Endothelial cell of umbilical vein (primary cell): Measurements from ENCODE around the gene SFSWAP. TPM values are rescaled to one million over a fixed set of nuclear protein-coding genes. Genes with fewer than 3 reads are reported as not detected.

Experiments used
- BruUV-seq: library from RNA; stranded (reverse); fragments of 400-500 nt; replicated peaks from 2 replicates; lab custom pipeline; 2021; lab: Mats Ljungman, UMichigan
- CTCF ChIA-PET: fragments of 300-600, 350-600 bp; sonication (Branson Sonifier 250); formaldehyde crosslinking; loops from one replicate; lab custom pipeline; 2021; ENCODE audit warnings: antibody characterized with exemption, inconsistent platforms; lab: Charles Lee
- POLR2A ChIA-PET: fragments of 300-600, 350-600 bp; sonication (Branson Sonifier 250); formaldehyde crosslinking; loops from one replicate; lab custom pipeline; 2021; ENCODE audit warnings: antibody characterized with exemption, inconsistent platforms; lab: Charles Lee
- DNase-seq: peaks from one replicate; pipeline ENCODE4 v3.0.0-alpha.2; 2011; ENCODE audit warnings: low read depth, low spot score
- FAIRE-seq: peaks from 2 replicates; lab custom pipeline; 2011; peaks lifted over from hg19 to GRCh38; lab: Jason Lieb, UNC
- H2AFZ ChIP-seq: 2 replicates; pipeline ENCODE4 v1.6.0; 2012; ENCODE audit warnings: low read depth, low read length, control low read depth, inconsistent platforms
- H3K27ac ChIP-seq: 2 replicates; pipeline ENCODE4 v1.5.1; 2011; ENCODE audit warnings: low read depth, mild to moderate bottlenecking, control low read depth, low read length, moderate library complexity; ENCODE audit not compliant: insufficient read depth
- H3K27me3 ChIP-seq, 2 experiments: 2 replicates each; pipeline versions ENCODE4 v1.6.0 to v1.6.1; 2011; ENCODE audit warnings: low read length in 2 of 2, mixed read lengths in 1 of 2; ENCODE audit not compliant: control insufficient read depth in 2 of 2, insufficient read depth in 2 of 2
- H3K36me3 ChIP-seq, 2 experiments: 2 replicates in 1 of 2; 3 replicates in 1 of 2; pipeline ENCODE4 v1.5.1; 2011; ENCODE audit warnings: low read length in 2 of 2, mild to moderate bottlenecking in 1 of 2, moderate library complexity in 1 of 2; ENCODE audit not compliant: control insufficient read depth in 2 of 2, insufficient read depth in 2 of 2; ENCODE audit errors: extremely low read depth in 1 of 2
- H3K4me1 ChIP-seq: 3 replicates; pipeline ENCODE4 v1.5.1; 2011; ENCODE audit warnings: mild to moderate bottlenecking, low read length; ENCODE audit not compliant: control insufficient read depth, insufficient read depth; ENCODE audit errors: extremely low read depth
- H3K4me2 ChIP-seq: 2 replicates; pipeline ENCODE4 v1.6.1; 2011; ENCODE audit warnings: low read length, control low read depth, mixed read lengths; ENCODE audit not compliant: insufficient read depth
- H3K4me3 ChIP-seq, 3 experiments: fragments of 200-600 bp in 1 of 3; sonication (generic), shearing (Covaris generic) in 1 of 3; replicated peaks in 1 of 3; 2 replicates each; pipeline ENCODE4 v1.5.1; 2011 to 2016; ENCODE audit warnings: control low read depth in 3 of 3, low read length in 3 of 3, mild to moderate bottlenecking in 2 of 3, inconsistent platforms in 1 of 3, low read depth in 1 of 3, moderate library complexity in 1 of 3; ENCODE audit not compliant: insufficient read depth in 1 of 3
- H3K79me2 ChIP-seq: 2 replicates; pipeline ENCODE4 v1.6.0; 2012; ENCODE audit warnings: low read length, inconsistent platforms; ENCODE audit not compliant: control insufficient read depth, insufficient read depth
- H3K9ac ChIP-seq: replicated peaks from 2 replicates; pipeline ENCODE3; 2011; ENCODE audit warnings: low read length, control low read depth; ENCODE audit not compliant: insufficient read depth; ENCODE audit errors: extremely low read depth
- H3K9me1 ChIP-seq: replicated peaks from 3 replicates; pipeline ENCODE4 v1.6.0; 2011; ENCODE audit warnings: mild to moderate bottlenecking, low read length; ENCODE audit not compliant: control insufficient read depth, insufficient read depth; ENCODE audit errors: extremely low read depth
- H3K9me3 ChIP-seq: replicated peaks from 2 replicates; pipeline ENCODE4 v1.5.1; 2012; ENCODE audit warnings: low read length, inconsistent platforms; ENCODE audit not compliant: control insufficient read depth, insufficient read depth
- H4K20me1 ChIP-seq: replicated peaks from 2 replicates; pipeline ENCODE3; 2011; ENCODE audit warnings: mild to moderate bottlenecking, low read length; ENCODE audit not compliant: control insufficient read depth, insufficient read depth; ENCODE audit errors: extremely low read depth
- CTCF ChIP-seq, 2 donors: IDR thresholded peaks; 1 replicate in 1 of 2; 2 replicates in 1 of 2; pipeline ENCODE4 v1.5.1; 2011; ENCODE audit warnings: low read length in 2 of 2, mild to moderate bottlenecking in 2 of 2, moderate library complexity in 2 of 2, control low read depth in 1 of 2, inconsistent platforms in 1 of 2, low read depth in 1 of 2; ENCODE audit not compliant: insufficient read depth in 1 of 2; ENCODE audit errors: extremely low read depth in 1 of 2
- EZH2 ChIP-seq: IDR thresholded peaks from 2 replicates; pipeline ENCODE4 v1.6.1; 2012; ENCODE audit warnings: borderline replicate concordance, low read depth, mild to moderate bottlenecking, moderate library complexity, low read length, inconsistent platforms; ENCODE audit not compliant: severe bottlenecking
- FOS ChIP-seq: IDR thresholded peaks from 2 replicates; pipeline ENCODE4 v1.6.1; 2011; ENCODE audit warnings: mild to moderate bottlenecking, low read length, moderate library complexity, borderline replicate concordance; ENCODE audit not compliant: insufficient read depth
- GATA2 ChIP-seq: IDR thresholded peaks from 2 replicates; pipeline ENCODE4 v1.7.0; 2011; ENCODE audit warnings: low read depth, mild to moderate bottlenecking, moderate library complexity, mixed read lengths, low read length; ENCODE audit not compliant: insufficient read length, insufficient read depth
- JUN ChIP-seq: IDR thresholded peaks from 2 replicates; pipeline ENCODE4 v1.6.1; 2011; ENCODE audit warnings: borderline replicate concordance, low read depth; ENCODE audit not compliant: insufficient read length, insufficient read depth
- MYC ChIP-seq: IDR thresholded peaks from one replicate; pipeline ENCODE4 v1.6.1; 2011; ENCODE audit warnings: mild to moderate bottlenecking, low read depth, low read length
- POLR2A ChIP-seq: IDR thresholded peaks from 2 replicates; pipeline ENCODE4 v1.6.1; 2012; ENCODE audit warnings: low read depth, mild to moderate bottlenecking, control low read depth, low read length
- POLR2AphosphoS5 ChIP-seq: IDR thresholded peaks from 2 replicates; pipeline ENCODE4 v1.6.1; 2012; ENCODE audit warnings: low read depth, mild to moderate bottlenecking, control low read depth, low read length, moderate library complexity; ENCODE audit not compliant: insufficient read depth
- dilution Hi-C: fragments of 300-500 bp; cut with MboI; formaldehyde crosslinking; loops from one replicate; pipeline ENCODE4 v1.15.0; 2019; ENCODE audit warnings: low sequenced_read_pairs; ENCODE audit not compliant: extremely low pct_ligation_motif_present
- intact Hi-C: fragments of 100-400 bp; cut with micrococcal nuclease; formaldehyde crosslinking; loops from one replicate; pipeline ENCODE4 v1.10.0; 2022
- polyA plus RNA-seq, 4 experiments: library from polyadenylated mRNA; depleted of rRNA in 3 of 4; stranded (reverse) in 3 of 4; unstranded in 1 of 4; fragments of >200 nt; gene quantifications; 2 replicates each; pipeline versions ENCODE4 v1.2.1 to v1.2.3, GENCODE V29; 2011 to 2012; ENCODE audit warnings: missing spikeins in 1 of 4
- total RNA-seq: library from RNA; stranded (reverse); gene quantifications from 2 replicates; pipeline ENCODE4 v1.2.3, GENCODE V29; 2021
- TF ChIP-seq, protein P1 (sequence below): IDR thresholded peaks from 2 replicates; pipeline ENCODE4 v1.6.1; 2011; ENCODE audit not compliant: insufficient read depth, insufficient read length

The SFSWAP gene
- total and polyA plus RNA-seq, 2 donors (not counting 3 experiments of a cell fraction or from before 2014, with no cell fraction given), result 38.1 to 53.3 TPM

DNA sequence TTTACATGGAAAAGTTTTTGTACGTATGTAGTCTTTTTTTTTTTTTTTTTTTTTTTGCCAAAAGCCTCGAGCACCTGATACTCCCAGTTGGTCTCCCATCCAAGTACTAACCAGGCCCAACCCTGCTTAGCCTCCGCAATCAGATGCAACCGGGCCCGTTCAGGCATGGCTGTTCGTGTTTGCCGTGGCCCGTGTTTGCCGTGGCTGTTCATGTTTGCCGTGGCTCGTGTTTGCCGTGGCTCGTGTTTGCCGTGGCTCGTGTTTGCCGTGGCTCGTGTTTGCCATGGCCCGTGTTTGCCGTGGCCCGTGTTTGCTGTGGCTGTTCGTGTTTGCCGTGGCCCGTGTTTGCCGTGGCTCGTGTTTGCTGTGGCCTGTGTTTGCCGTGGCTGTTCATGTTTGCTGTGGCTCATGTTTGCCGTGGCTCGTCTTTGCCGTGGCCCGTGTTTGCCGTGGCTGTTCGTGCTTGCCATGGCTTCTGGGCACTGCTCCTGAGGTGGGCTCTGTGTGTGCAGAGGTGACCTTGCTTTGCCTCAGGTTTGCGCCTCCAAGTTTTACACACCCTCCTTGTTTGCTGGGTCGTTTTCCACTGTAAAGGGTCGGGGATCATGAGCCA lies 90.5 kb downstream of the SFSWAP start:
- H3K9ac ChIP-seq, result no peak overlapping the region
- ChIA-PET CTCF (no interaction called here), POLR2A (no interaction called here)
- H3K27me3 ChIP-seq, result no peaks in the 10 kb centered on the region
- intact Hi-C loops, result no loop called here
- no peak for TF ChIP-seq POLR2A
- TF ChIP-seq CTCF (IDR thresholded peaks at IDR 0.05; ENCODE audit: extremely low read depth in 1 of 2, insufficient read depth in 1 of 2, low read depth in 1 of 2, low read length in 2 of 2), result no peak
- no peak for TF ChIP-seq MYC
- TF ChIP-seq POLR2AphosphoS5, result no peak
- no peak for TF ChIP-seq FOS
- no peak for TF ChIP-seq GATA2
- TF ChIP-seq EZH2, result no peak
- TF ChIP-seq, protein P1, sequence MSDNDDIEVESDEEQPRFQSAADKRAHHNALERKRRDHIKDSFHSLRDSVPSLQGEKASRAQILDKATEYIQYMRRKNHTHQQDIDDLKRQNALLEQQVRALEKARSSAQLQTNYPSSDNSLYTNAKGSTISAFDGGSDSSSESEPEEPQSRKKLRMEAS, result no peak
- no peak for TF ChIP-seq JUN
- no peaks in the 10 kb centered on the region for H3K79me2 ChIP-seq
- peaks cover 8% of the 10 kb centered on the region for H3K4me1 ChIP-seq
- H3K9me3 ChIP-seq, result no peaks in the 10 kb centered on the region
- no peak overlapping the region for H3K4me2 ChIP-seq
- H4K20me1 ChIP-seq, result no peaks in the 10 kb centered on the region
- no peak overlapping the region for H2AFZ ChIP-seq
- no peak overlapping the region for H3K4me3 ChIP-seq
- no TSS peak for BruUV-seq
- no peak overlapping the region for H3K27ac ChIP-seq
- no peaks in the 10 kb centered on the region for H3K9me1 ChIP-seq
- dilution Hi-C loops, result no loop called here
- peaks cover 3 to 7% of the 10 kb centered on the region in 2 experiments for H3K36me3 ChIP-seq
- no peak for DNase-seq
- no peak for FAIRE-seq
